Fibroblast of lung (primary cell): ENCODE data around the gene RAET1E. TPM values are rescaled to one million over a fixed set of nuclear protein-coding genes. Genes with fewer than 3 reads are reported as not detected.

ENCODE experiments used
- DNase-seq, 2 donors: peaks; one replicate each; pipeline versions ENCODE4 v3.0.0 to v3.0.0-alpha.2; 2010; ENCODE audit warnings: low read depth in 2 of 2
- H2AFZ ChIP-seq: 2 replicates; pipeline ENCODE4 v1.5.1; 2012; ENCODE audit warnings: low read length, control low read depth, inconsistent platforms
- H3K27ac ChIP-seq: 2 replicates; pipeline ENCODE4 v1.5.1; 2011; ENCODE audit warnings: low read length, control low read depth; ENCODE audit not compliant: insufficient read depth
- H3K27me3 ChIP-seq: 2 replicates; pipeline ENCODE4 v1.5.1; 2011; ENCODE audit warnings: mild to moderate bottlenecking, low read length; ENCODE audit not compliant: control insufficient read depth, insufficient read depth
- H3K36me3 ChIP-seq: 2 replicates; pipeline ENCODE4 v1.5.1; 2011; ENCODE audit warnings: low read length; ENCODE audit not compliant: control insufficient read depth, insufficient read depth
- H3K4me1 ChIP-seq: 2 replicates; pipeline ENCODE4 v1.5.1; 2011; ENCODE audit warnings: low read length; ENCODE audit not compliant: control insufficient read depth, insufficient read depth; ENCODE audit errors: extremely low read depth
- H3K4me2 ChIP-seq: 2 replicates; pipeline ENCODE4 v1.5.1; 2011; ENCODE audit warnings: low read length, control low read depth; ENCODE audit not compliant: insufficient read depth; ENCODE audit errors: extremely low read depth
- H3K4me3 ChIP-seq, 4 experiments: fragments of 200-600 bp in 1 of 4; sonication (generic) in 1 of 4; replicated peaks in 1 of 4; 2 replicates each; pipeline ENCODE4 v1.5.1; 2011 to 2016; ENCODE audit warnings: low read length in 4 of 4, low read depth in 3 of 4, mild to moderate bottlenecking in 3 of 4, control low read depth in 2 of 4, inconsistent platforms in 1 of 4, mixed read lengths in 1 of 4; ENCODE audit not compliant: insufficient read depth in 1 of 4; ENCODE audit errors: control extremely low read depth in 1 of 4
- H3K79me2 ChIP-seq: 2 replicates; pipeline ENCODE4 v1.5.1; 2012; ENCODE audit warnings: mild to moderate bottlenecking, low read length, inconsistent platforms; ENCODE audit not compliant: control insufficient read depth, insufficient read depth
- H3K9ac ChIP-seq: 2 replicates; pipeline ENCODE4 v1.5.1; 2011; ENCODE audit warnings: mild to moderate bottlenecking, low read length, control low read depth; ENCODE audit not compliant: insufficient read depth
- H3K9me3 ChIP-seq: 2 replicates; pipeline ENCODE4 v1.5.1; 2012; ENCODE audit warnings: low read depth, low read length; ENCODE audit not compliant: control insufficient read depth, insufficient read depth
- H4K20me1 ChIP-seq: 2 replicates; pipeline ENCODE4 v1.5.1; 2011; ENCODE audit warnings: low read length; ENCODE audit not compliant: control insufficient read depth, insufficient read depth; ENCODE audit errors: extremely low read depth
- EZH2 ChIP-seq: IDR thresholded peaks from 2 replicates; pipeline ENCODE4 v1.5.1; 2012; ENCODE audit warnings: low read length, control low read depth, mild to moderate bottlenecking; ENCODE audit errors: missing control alignments
- polyA plus RNA-seq, 2 donors: library from polyadenylated mRNA; depleted of rRNA in 1 of 2; stranded (reverse) in 1 of 2; unstranded in 1 of 2; fragments of >200 nt; gene quantifications; 2 replicates each; pipeline ENCODE4 v1.2.1, GENCODE V29; 2011 to 2012; ENCODE audit warnings: missing spikeins in 1 of 2
- total RNA-seq: library from RNA; depleted of rRNA; stranded (reverse); fragments of >200 nt; gene quantifications from 2 replicates; pipeline ENCODE4 v1.2.1, GENCODE V29; 2014
- TF ChIP-seq, protein P1 (sequence below), 2 donors: IDR thresholded peaks in 1 of 2; conservative IDR thresholded peaks in 1 of 2; 1 replicate in 1 of 2; 2 replicates in 1 of 2; pipeline ENCODE4 v1.5.1; 2011 to 2012; ENCODE audit warnings: low read length in 2 of 2, control low read depth in 1 of 2, inconsistent platforms in 1 of 2, low read depth in 1 of 2, mild to moderate bottlenecking in 1 of 2

The RAET1E gene
- total and polyA plus RNA-seq, 2 donors (not counting 1 experiment from before 2014, with no cell fraction given), result 0.12 to 1.5 TPM

DNA sequence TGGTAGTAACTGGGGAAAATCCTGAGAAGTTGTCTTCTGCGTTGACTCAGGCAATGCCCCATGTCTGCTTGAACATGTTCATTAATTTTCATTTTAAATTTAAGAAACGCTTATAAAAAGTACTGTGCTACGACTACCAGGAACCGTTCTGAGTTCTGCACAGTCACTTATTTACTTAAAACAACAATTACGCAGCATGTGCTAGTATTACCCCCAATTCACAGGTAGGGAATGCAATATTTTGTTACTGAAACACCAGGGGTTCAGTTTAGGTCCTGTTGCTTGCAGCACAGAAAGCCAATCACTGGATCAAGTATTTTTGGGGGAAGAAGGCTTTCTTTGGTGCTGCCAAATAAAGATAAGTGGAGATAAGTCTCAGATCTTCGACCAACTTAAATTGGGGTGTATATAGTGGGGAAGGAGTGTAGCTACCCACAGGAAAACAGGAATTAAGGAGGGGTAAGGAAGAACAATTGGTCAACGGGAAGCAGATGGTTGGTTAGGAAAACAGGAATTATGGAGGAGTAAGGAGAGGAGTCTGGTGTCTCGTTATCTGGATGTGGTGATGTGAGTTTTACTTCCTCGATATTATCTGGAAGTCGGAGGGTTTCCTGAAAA, 28.5 kb downstream of the RAET1E start:
- no peaks in the 10 kb centered on the region for H4K20me1 ChIP-seq
- no peak for DNase-seq
- H3K36me3 ChIP-seq, result no peaks in the 10 kb centered on the region
- H3K27me3 ChIP-seq, result no peaks in the 10 kb centered on the region
- no peaks in the 10 kb centered on the region for H3K4me1 ChIP-seq
- no peak overlapping the region for H3K9ac ChIP-seq
- TF ChIP-seq, protein P1, sequence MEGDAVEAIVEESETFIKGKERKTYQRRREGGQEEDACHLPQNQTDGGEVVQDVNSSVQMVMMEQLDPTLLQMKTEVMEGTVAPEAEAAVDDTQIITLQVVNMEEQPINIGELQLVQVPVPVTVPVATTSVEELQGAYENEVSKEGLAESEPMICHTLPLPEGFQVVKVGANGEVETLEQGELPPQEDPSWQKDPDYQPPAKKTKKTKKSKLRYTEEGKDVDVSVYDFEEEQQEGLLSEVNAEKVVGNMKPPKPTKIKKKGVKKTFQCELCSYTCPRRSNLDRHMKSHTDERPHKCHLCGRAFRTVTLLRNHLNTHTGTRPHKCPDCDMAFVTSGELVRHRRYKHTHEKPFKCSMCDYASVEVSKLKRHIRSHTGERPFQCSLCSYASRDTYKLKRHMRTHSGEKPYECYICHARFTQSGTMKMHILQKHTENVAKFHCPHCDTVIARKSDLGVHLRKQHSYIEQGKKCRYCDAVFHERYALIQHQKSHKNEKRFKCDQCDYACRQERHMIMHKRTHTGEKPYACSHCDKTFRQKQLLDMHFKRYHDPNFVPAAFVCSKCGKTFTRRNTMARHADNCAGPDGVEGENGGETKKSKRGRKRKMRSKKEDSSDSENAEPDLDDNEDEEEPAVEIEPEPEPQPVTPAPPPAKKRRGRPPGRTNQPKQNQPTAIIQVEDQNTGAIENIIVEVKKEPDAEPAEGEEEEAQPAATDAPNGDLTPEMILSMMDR (conservative IDR thresholded peaks at IDR 0.05 in 1 of 2, IDR thresholded peaks at IDR 0.05 in 1 of 2; ENCODE audit: low read depth in 1 of 2, low read length in 2 of 2), result no peak
- TF ChIP-seq EZH2, result no peak
- no peak overlapping the region for H3K4me3 ChIP-seq
- H3K79me2 ChIP-seq, result no peaks in the 10 kb centered on the region
- no peak overlapping the region for H2AFZ ChIP-seq
- no peak overlapping the region for H3K4me2 ChIP-seq
- H3K9me3 ChIP-seq, result no peaks in the 10 kb centered on the region
- no peak overlapping the region for H3K27ac ChIP-seq

DNA sequence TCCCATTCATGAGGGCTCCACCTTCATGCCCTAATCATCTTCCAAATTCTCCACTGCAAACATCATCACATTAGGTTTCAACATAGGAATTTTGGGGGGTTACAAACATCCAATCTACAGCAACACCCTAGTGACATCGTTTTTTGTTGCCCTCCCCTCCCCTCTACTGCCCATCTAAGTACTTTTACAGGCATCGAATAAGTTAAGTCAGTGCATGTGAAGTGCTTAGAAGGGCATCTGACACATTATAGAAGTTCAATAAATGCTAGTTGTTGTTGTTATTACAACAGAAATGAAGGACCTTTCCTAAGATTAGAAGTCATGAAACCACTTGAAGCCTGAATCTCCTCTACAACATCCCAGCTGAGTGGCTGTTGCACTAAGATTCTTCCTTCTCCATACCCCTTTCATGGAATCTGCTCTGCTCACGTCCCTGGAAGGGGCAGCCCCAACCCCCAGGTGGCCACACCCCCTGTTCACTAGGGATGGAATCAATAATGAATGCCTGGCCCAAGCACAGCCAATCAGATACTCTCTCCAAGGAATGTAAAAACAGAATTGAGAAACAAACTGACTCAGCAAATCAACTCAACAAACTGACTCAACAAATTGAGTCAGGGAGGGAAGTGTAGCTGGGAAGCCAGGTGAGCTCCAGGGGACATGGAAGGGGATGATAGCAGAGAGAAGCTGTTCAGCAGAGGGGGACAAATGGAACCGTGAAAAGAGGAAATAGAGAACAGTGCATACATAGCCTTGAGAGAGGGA, 29.9 kb downstream of the RAET1E start:
- no peaks in the 10 kb centered on the region for H3K79me2 ChIP-seq
- no peaks in the 10 kb centered on the region for H3K4me1 ChIP-seq
- H3K4me2 ChIP-seq, result no peak overlapping the region
- H3K27me3 ChIP-seq, result no peaks in the 10 kb centered on the region
- H3K9me3 ChIP-seq, result no peaks in the 10 kb centered on the region
- H3K27ac ChIP-seq, result no peak overlapping the region
- H2AFZ ChIP-seq, result no peak overlapping the region
- no peak for DNase-seq
- no peak for TF ChIP-seq EZH2
- TF ChIP-seq, protein P1 (conservative IDR thresholded peaks at IDR 0.05 in 1 of 2, IDR thresholded peaks at IDR 0.05 in 1 of 2; ENCODE audit: low read depth in 1 of 2, low read length in 2 of 2), result no peak
- no peak overlapping the region for H3K4me3 ChIP-seq
- H3K36me3 ChIP-seq, result no peaks in the 10 kb centered on the region
- H3K9ac ChIP-seq, result no peak overlapping the region
- H4K20me1 ChIP-seq, result no peaks in the 10 kb centered on the region

DNA sequence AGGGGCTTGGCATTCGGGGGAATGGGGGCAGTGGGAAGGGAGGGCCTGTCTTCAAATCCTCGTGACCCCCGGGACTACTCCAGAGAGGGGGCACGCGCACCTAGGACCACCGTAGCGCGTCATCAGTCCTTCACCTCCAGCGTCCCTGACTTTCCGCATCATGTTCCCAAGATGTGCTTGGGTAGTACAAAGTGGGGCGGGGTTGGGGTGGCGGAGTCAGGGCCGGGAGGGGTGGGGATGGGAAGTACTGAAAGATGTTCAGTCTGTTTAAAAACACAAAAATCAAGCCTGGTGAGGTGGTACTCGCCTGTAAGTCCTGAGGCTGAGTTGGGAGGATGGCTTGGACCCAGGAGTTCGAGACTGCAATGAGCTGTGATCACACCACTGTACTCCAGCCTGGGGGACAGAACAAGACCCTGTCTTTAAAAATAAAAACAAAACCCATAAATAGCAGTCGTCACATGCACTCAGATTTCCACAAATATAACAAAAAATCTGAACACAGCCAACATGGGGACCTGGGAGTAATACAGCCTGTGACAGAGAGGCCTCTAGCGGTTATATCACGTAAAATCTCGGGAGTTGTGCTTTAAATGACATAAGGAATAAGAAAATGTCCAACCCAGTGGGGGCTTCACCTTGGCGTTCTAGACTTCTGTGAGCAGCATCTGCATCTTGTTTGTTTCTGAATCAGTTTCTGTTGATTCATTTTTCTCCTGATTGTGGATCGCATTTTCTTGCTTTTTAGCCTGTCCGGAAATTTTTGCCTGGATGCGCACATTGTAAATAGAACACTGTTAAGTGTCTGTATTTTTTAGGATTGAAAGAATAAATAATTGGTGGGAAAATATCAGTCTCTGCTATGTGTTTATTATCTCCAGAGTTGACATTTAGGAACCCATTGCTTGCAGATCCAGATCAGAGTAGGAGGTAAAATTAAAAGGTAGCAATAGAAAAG, 33.1 kb downstream of the RAET1E start:
- Histone ChIP-seq H3K9ac (peak overlapping the region; percentile 48), H3K4me1 (peaks cover 15% of the 10 kb centered on the region), H3K27me3 (no peaks in the 10 kb centered on the region), H3K27ac (peak overlapping the region; percentile 73), H3K36me3 (no peaks in the 10 kb centered on the region), H3K9me3 (no peaks in the 10 kb centered on the region), H3K79me2 (peaks cover 24% of the 10 kb centered on the region), H4K20me1 (no peaks in the 10 kb centered on the region), H3K4me3 (peak overlapping the region; percentile 49 to 76 (median 54)), H3K4me2 (peak overlapping the region; percentile 88), H2AFZ (peak overlapping the region; percentile 76)
- TF ChIP-seq EZH2, result no peak
- TF ChIP-seq, protein P1 (conservative IDR thresholded peaks at IDR 0.05 in 1 of 2, IDR thresholded peaks at IDR 0.05 in 1 of 2; ENCODE audit: low read depth in 1 of 2, low read length in 2 of 2), result peak; percentile 73 to 74
- peak; percentile 68 to 84 for DNase-seq
